WERI-Rb-1 (cell line): ENCODE results near the gene ELAC1.
"Not testable (repeated sequence)": the region's sequence is repeated elsewhere in the genome, so short reads cannot be mapped to it uniquely, and the experiment has no call there.

Experiments used
- DNase-seq: peaks from one replicate; pipeline ENCODE4 v3.0.0-alpha.2; 2020
- H3K27ac ChIP-seq: fragments of 250-450 bp; sonication (Bioruptor Pico); 2 replicates; pipeline ENCODE4 v1.5.1; 2020; ENCODE audit warnings: mild to moderate bottlenecking, moderate library complexity
- H3K27me3 ChIP-seq: fragments of 250-450 bp; sonication (Bioruptor Pico); 2 replicates; pipeline ENCODE4 v1.5.1; 2021; ENCODE audit warnings: mild to moderate bottlenecking, low read depth, moderate library complexity; ENCODE audit not compliant: insufficient read depth, severe bottlenecking
- H3K36me3 ChIP-seq: fragments of 250-450 bp; sonication (Bioruptor Pico); 2 replicates; pipeline ENCODE4 v1.5.1; 2020; ENCODE audit warnings: mild to moderate bottlenecking, moderate library complexity
- H3K4me3 ChIP-seq: 2 replicates; pipeline ENCODE4 v1.5.1; 2011; ENCODE audit warnings: low read depth, mild to moderate bottlenecking, control low read depth, low read length
- H3K9me3 ChIP-seq: fragments of 250-450 bp; sonication (Bioruptor Pico); 2 replicates; pipeline ENCODE4 v1.5.1; 2021; ENCODE audit warnings: mild to moderate bottlenecking, moderate library complexity; ENCODE audit not compliant: severe bottlenecking
- CTCF ChIP-seq: IDR thresholded peaks from 2 replicates; pipeline ENCODE4 v1.5.1; 2011; ENCODE audit warnings: low read depth, mild to moderate bottlenecking, control low read depth, inconsistent platforms, low read length

The ELAC1 gene

GRCh38 chr18:50955253-50955652 lies 12.6 kb upstream of the ELAC1 start:
- no peak overlapping the region for H3K27ac ChIP-seq
- H3K27me3 ChIP-seq: no peaks in the 10 kb centered on the region
- no peak overlapping the region for H3K4me3 ChIP-seq
- no peak for DNase-seq
- no peak for TF ChIP-seq CTCF
- no peaks in the 10 kb centered on the region for H3K9me3 ChIP-seq
- no peaks in the 10 kb centered on the region for H3K36me3 ChIP-seq

GRCh38 chr18:50956116-50956515 lies 11.7 kb upstream of the ELAC1 start:
- Histone ChIP-seq H3K27ac (no peak overlapping the region), H3K36me3 (no peaks in the 10 kb centered on the region), H3K4me3 (no peak overlapping the region), H3K27me3 (no peaks in the 10 kb centered on the region), H3K9me3 (peaks cover 2% of the 10 kb centered on the region)
- DNase-seq: no peak
- TF ChIP-seq CTCF: no peak

GRCh38 chr18:50961974-50962373 lies 5.9 kb upstream of the ELAC1 start:
- peaks cover 20% of the 10 kb centered on the region for H3K9me3 ChIP-seq
- H3K36me3 ChIP-seq: no peaks in the 10 kb centered on the region
- no peaks in the 10 kb centered on the region for H3K27me3 ChIP-seq
- no peak for TF ChIP-seq CTCF
- no peak overlapping the region for H3K4me3 ChIP-seq
- no peak overlapping the region for H3K27ac ChIP-seq
- DNase-seq: no peak

GRCh38 chr18:50969448-50969847 lies 1.6 kb downstream of the ELAC1 start:
- no peaks in the 10 kb centered on the region for H3K27me3 ChIP-seq
- H3K27ac ChIP-seq: no peak overlapping the region
- no peak overlapping the region for H3K4me3 ChIP-seq
- DNase-seq: no peak
- H3K36me3 ChIP-seq: peaks cover 4% of the 10 kb centered on the region; the same call in 1 of the 2 replicates
- TF ChIP-seq CTCF: no peak
- peaks cover 3% of the 10 kb centered on the region for H3K9me3 ChIP-seq

- DNase-seq: no peak
- peaks cover 3% of the 10 kb centered on the region for H3K9me3 ChIP-seq
- H3K27me3 ChIP-seq: no peaks in the 10 kb centered on the region
- TF ChIP-seq CTCF: no peak
- no peak overlapping the region for H3K27ac ChIP-seq
- no peak overlapping the region for H3K4me3 ChIP-seq
- peaks cover 4% of the 10 kb centered on the region; the same call in 1 of the 2 replicates for H3K36me3 ChIP-seq
Measured at GRCh38 chr18:50970006-50970405, 2.2 kb downstream of the ELAC1 start.

GRCh38 chr18:50972404-50972803 lies 4.6 kb downstream of the ELAC1 start:
- not testable (repeated sequence) for H3K9me3 ChIP-seq, H3K4me3 ChIP-seq, H3K27me3 ChIP-seq, H3K27ac ChIP-seq, DNase-seq
- peaks cover 26% of the 10 kb centered on the region for H3K36me3 ChIP-seq
